Measurements from ENCODE around the gene TIGD3. TPM values are rescaled to one million over a fixed set of nuclear protein-coding genes. Genes with fewer than 3 reads are reported as not detected.
A peak's percentile ranks its signal among the peaks of the same experiment; 100 is the strongest.

The TIGD3 gene
- total and polyA plus RNA-seq, 9 of the 15 experiments (the other 6 are each of a cell fraction or from before 2014, with no cell fraction given): 0.06 to 1.3 (median 0.56) TPM

DNA sequence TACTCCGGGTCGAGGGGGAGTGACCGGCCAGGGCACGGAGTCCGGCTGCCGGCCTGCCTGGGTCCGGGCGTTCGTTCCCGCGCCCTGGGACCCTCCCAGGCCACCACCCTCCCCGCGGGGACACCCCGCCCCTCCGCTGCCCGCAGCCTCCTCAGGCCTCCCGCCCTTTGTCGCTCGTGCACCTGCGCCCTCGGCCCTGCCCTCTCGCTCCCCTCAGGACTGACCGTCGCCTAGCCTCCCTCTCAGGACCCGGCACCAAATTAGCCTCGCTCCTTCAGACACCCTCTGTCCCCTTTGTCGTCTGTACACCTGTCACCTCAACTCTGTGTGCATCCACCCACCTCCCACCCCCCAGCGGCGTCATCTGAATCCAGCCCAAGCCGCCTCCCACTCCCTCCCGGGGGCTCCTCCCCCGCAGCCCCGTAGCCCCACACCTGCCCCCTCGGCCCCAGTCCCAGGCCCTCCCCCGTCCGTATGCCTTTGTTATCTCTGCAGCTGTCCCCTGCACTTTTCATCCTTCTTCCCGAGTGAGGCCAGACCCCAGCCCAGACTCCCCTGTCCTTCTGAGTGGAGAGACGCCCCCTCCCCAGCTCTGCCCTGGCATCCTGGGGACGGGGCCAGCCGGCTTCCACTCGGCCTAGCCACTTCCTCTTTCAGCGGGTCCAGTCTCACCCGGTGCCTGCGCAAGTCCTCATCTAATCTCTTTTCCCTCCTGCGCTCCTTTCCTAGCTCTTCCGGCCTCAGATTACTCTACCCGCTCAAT lies 643 bp downstream of the TIGD3 start (continued):
- TF ChIP-seq, protein P1, sequence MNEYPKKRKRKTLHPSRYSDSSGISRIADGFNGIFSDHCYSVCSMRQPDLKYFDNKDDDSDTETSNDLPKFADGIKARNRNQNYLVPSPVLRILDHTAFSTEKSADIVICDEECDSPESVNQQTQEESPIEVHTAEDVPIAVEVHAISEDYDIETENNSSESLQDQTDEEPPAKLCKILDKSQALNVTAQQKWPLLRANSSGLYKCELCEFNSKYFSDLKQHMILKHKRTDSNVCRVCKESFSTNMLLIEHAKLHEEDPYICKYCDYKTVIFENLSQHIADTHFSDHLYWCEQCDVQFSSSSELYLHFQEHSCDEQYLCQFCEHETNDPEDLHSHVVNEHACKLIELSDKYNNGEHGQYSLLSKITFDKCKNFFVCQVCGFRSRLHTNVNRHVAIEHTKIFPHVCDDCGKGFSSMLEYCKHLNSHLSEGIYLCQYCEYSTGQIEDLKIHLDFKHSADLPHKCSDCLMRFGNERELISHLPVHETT (CRISPR knock-in tag; conservative IDR thresholded peaks at IDR 0.05 in 1 of 2, IDR thresholded peaks at IDR 0.05 in 1 of 2): peak in 1 of 2 experiments; percentile 57; a peak in 2 of 4 replicates
- TF ChIP-seq, protein P2, sequence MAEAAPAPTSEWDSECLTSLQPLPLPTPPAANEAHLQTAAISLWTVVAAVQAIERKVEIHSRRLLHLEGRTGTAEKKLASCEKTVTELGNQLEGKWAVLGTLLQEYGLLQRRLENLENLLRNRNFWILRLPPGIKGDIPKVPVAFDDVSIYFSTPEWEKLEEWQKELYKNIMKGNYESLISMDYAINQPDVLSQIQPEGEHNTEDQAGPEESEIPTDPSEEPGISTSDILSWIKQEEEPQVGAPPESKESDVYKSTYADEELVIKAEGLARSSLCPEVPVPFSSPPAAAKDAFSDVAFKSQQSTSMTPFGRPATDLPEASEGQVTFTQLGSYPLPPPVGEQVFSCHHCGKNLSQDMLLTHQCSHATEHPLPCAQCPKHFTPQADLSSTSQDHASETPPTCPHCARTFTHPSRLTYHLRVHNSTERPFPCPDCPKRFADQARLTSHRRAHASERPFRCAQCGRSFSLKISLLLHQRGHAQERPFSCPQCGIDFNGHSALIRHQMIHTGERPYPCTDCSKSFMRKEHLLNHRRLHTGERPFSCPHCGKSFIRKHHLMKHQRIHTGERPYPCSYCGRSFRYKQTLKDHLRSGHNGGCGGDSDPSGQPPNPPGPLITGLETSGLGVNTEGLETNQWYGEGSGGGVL (CRISPR knock-in tag; IDR thresholded peaks at IDR 0.05): no peak
- TF ChIP-seq RHOXF2B (CRISPR knock-in tag; conservative IDR thresholded peaks at IDR 0.05): no peak
- TF ChIP-seq ZNF143 (CRISPR knock-in tag; IDR thresholded peaks at IDR 0.05): no peak
- TF ChIP-seq NRF1 (conservative IDR thresholded peaks at IDR 0.05 in 1 of 2, IDR thresholded peaks at IDR 0.05 in 1 of 2): peak; percentile 89 to 91
- TF ChIP-seq TEAD2 (tag; IDR thresholded peaks at IDR 0.05): no peak
- no peak for TF ChIP-seq RB1 (IDR thresholded peaks at IDR 0.05; ENCODE audit: low read depth)
- TF ChIP-seq, protein P3, sequence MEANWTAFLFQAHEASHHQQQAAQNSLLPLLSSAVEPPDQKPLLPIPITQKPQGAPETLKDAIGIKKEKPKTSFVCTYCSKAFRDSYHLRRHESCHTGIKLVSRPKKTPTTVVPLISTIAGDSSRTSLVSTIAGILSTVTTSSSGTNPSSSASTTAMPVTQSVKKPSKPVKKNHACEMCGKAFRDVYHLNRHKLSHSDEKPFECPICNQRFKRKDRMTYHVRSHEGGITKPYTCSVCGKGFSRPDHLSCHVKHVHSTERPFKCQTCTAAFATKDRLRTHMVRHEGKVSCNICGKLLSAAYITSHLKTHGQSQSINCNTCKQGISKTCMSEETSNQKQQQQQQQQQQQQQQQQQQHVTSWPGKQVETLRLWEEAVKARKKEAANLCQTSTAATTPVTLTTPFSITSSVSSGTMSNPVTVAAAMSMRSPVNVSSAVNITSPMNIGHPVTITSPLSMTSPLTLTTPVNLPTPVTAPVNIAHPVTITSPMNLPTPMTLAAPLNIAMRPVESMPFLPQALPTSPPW (CRISPR knock-in tag; IDR thresholded peaks at IDR 0.05): no peak
- no peak for TF ChIP-seq ZNF384 (IDR thresholded peaks at IDR 0.05; ENCODE audit: low read depth, low read length)
- peak; percentile 49; the same call in 1 of the 2 replicates for TF ChIP-seq ZBTB7A (IDR thresholded peaks at IDR 0.05; ENCODE audit: borderline replicate concordance, control insufficient read depth, low read depth, low read length)
- TF ChIP-seq POLR2A (conservative IDR thresholded peaks at IDR 0.05): no peak
- no peak for TF ChIP-seq MXI1 (IDR thresholded peaks at IDR 0.05; ENCODE audit: low read depth, low read length)
- TF ChIP-seq NBN (IDR thresholded peaks at IDR 0.05; ENCODE audit: low read depth): no peak
- TF ChIP-seq NFIX (CRISPR knock-in tag; IDR thresholded peaks at IDR 0.05; ENCODE audit: low read depth): no peak
- no peak for TF ChIP-seq XRCC5 (IDR thresholded peaks at IDR 0.05; ENCODE audit: low read depth, low read length)
- TF ChIP-seq, protein P4, sequence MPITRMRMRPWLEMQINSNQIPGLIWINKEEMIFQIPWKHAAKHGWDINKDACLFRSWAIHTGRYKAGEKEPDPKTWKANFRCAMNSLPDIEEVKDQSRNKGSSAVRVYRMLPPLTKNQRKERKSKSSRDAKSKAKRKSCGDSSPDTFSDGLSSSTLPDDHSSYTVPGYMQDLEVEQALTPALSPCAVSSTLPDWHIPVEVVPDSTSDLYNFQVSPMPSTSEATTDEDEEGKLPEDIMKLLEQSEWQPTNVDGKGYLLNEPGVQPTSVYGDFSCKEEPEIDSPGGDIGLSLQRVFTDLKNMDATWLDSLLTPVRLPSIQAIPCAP (CRISPR knock-in tag; IDR thresholded peaks at IDR 0.05; ENCODE audit: borderline replicate concordance): no peak
- no peak for TF ChIP-seq TFAM (CRISPR knock-in tag; conservative IDR thresholded peaks at IDR 0.05)
- TF ChIP-seq DPF2 (IDR thresholded peaks at IDR 0.05): peak; percentile 73
- TF ChIP-seq EGR1 (conservative IDR thresholded peaks at IDR 0.05): peak; percentile 6; the same call in 1 of the 2 replicates
- TF ChIP-seq HNRNPK (IDR thresholded peaks at IDR 0.05; ENCODE audit: low read depth, low read length, poor library complexity, severe bottlenecking): no peak
- no peak for TF ChIP-seq NR3C1 (CRISPR knock-in tag; IDR thresholded peaks at IDR 0.05)
